SK-N-SH treated with all-trans-retinoic acid at 6 μM for 48 hours (cell line): ENCODE measurements around the gene GADD45B.

Experiments used
- ARNTL ChIP-seq: fragments of 450-650 bp; formaldehyde crosslinking; IDR thresholded peaks from 2 replicates; pipeline ENCODE4 v1.5.0; 2020; ENCODE audit warnings: low read depth, mild to moderate bottlenecking, moderate library complexity, borderline replicate concordance
- CREB5 ChIP-seq: fragments of 250-450 bp; sonication (Bioruptor Pico); IDR thresholded peaks from 2 replicates; pipeline ENCODE4 v1.5.1; 2020; ENCODE audit warnings: low read depth, mild to moderate bottlenecking, moderate library complexity
- OSR1 ChIP-seq: fragments of 250-450 bp; sonication (Bioruptor Pico); IDR thresholded peaks from 2 replicates; pipeline ENCODE4 v1.8.0; 2022; ENCODE audit warnings: moderate library complexity, mild to moderate bottlenecking, inconsistent platforms
- RARB ChIP-seq: fragments of 250-450 bp; sonication (Bioruptor Pico); IDR thresholded peaks from 2 replicates; pipeline ENCODE4 v1.8.0; 2021; ENCODE audit warnings: mild to moderate bottlenecking, moderate library complexity
- SNAI2 ChIP-seq: fragments of 250-450 bp; sonication (Bioruptor Pico); IDR thresholded peaks from 2 replicates; pipeline ENCODE4 v1.5.0; 2020; ENCODE audit warnings: mild to moderate bottlenecking, moderate library complexity
- TCF4 ChIP-seq: fragments of 250-450 bp; sonication (Bioruptor Pico); IDR thresholded peaks from 2 replicates; pipeline ENCODE4 v1.8.0; 2021; ENCODE audit warnings: mild to moderate bottlenecking, moderate library complexity, borderline replicate concordance
- ZC3H10 ChIP-seq: fragments of 250-450 bp; sonication (Bioruptor Pico); IDR thresholded peaks from 2 replicates; pipeline ENCODE4 v1.5.1; 2021; ENCODE audit warnings: mild to moderate bottlenecking, moderate library complexity
- ZFP3 ChIP-seq: fragments of 250-450 bp; sonication (Bioruptor Pico); IDR thresholded peaks from 2 replicates; pipeline ENCODE4 v1.5.0; 2020; ENCODE audit warnings: mild to moderate bottlenecking, moderate library complexity
- TF ChIP-seq, protein P1 (sequence below): fragments of 250-450 bp; sonication (Bioruptor Pico); IDR thresholded peaks from 2 replicates; pipeline ENCODE4 v1.5.1; 2021; ENCODE audit warnings: mild to moderate bottlenecking, moderate library complexity

DNA sequence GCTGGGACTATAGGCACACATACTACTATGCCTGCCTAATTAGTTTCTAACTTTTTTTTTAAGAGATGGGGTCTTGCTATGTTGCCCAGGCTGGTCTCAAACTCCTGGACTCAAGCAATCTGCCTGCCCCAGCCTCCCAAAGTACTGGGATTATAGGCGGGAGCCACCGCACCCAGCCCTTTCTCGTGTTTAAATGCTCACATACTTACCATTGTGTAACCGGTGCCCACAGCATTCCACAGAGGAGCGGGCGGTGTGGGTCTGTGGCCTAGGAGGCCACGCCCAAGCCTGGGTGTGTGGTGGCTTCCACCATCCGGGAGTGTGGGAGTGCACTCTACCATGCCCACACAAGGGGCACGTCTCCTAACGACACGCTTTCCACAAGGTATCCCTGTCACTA is 26.9 kb upstream of the GADD45B start:
- TF ChIP-seq RARB (CRISPR knock-in tag) (no peak), ZC3H10 (CRISPR knock-in tag) (no peak), TCF4 (no peak), ARNTL (no peak), OSR1 (no peak), ZFP3 (CRISPR knock-in tag) (no peak), CREB5 (CRISPR knock-in tag) (no peak), SNAI2 (CRISPR knock-in tag) (no peak)
- TF ChIP-seq, protein P1, sequence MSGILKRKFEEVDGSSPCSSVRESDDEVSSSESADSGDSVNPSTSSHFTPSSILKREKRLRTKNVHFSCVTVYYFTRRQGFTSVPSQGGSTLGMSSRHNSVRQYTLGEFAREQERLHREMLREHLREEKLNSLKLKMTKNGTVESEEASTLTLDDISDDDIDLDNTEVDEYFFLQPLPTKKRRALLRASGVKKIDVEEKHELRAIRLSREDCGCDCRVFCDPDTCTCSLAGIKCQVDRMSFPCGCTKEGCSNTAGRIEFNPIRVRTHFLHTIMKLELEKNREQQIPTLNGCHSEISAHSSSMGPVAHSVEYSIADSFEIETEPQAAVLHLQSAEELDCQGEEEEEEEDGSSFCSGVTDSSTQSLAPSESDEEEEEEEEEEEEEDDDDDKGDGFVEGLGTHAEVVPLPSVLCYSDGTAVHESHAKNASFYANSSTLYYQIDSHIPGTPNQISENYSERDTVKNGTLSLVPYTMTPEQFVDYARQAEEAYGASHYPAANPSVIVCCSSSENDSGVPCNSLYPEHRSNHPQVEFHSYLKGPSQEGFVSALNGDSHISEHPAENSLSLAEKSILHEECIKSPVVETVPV (CRISPR knock-in tag) = no peak
